Activated T-helper 1 cell treated with anti-CD3 and anti-CD28 coated beads, Interleukin-2, amount 50 U/mL, for 16 hours (primary cell): ENCODE data around the gene AKTIP.

Experiments
- DNase-seq, 2 donors: peaks; one replicate each; pipeline ENCODE4 v3.0.0-alpha.2; 2020; ENCODE audit warnings: low read depth in 1 of 2, low spot score in 1 of 2

Gene AKTIP

GRCh38 chr16:53482123-53482522, 20.9 kb downstream of the AKTIP start:
- no peak for DNase-seq

DNA sequence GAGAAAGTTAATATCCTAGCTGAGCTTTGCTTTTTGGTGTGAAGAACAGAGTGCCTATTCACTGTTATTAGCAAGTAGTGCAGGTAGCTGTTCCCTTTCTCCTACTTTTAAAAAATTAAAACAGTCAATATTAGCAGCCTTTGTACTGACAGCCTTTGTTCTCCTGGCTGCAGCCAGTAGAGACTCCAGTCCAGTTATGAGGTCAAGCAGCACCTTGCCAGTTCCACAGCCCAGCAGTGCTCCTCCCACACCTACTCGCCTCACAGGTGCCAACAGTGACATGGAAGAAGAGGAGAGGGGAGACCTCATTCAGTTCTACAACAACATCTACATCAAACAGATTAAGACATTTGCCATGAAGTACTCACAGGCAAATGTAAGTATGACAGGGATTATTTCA, 22.6 kb downstream of the AKTIP start:
- DNase-seq, result no peak

DNA sequence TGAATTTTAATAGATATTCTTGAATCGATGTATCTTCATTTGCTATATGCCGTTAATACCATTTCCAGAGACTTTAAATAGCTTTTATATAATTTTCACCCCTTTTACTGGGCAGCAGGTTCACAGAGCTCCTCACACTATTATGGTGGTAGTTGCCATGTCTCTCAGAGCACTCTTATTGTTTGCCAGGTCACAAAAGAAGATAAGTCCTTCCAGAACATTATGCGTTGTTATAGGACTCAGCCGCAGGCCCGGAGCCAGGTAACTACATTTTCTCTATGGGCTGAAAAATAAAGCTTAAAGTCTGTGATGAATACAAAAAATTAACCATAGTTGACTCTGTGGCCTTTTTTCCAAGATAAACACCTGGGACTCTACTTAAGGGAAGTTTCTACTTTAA, 24.0 kb downstream of the AKTIP start:
- no peak for DNase-seq

DNA sequence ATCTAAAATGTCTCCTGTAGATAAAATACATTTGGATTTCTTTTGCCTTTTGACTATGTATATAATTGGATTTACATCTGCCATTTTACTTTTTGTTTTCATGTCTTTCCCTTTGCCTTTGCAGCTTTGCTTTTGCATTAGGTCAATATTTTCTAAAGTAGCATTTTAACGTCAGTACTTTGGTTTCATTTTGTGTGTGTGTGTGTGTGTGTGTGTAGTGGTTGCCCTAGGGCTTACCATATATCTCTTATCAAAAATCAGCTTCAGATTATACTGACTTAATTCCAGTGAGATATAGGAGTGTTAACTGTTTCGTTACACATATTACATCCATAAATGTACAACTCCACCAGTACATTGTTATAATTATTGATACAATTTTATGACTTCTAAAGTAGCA, 26.1 kb downstream of the AKTIP start:
- DNase-seq, result no peak

DNA sequence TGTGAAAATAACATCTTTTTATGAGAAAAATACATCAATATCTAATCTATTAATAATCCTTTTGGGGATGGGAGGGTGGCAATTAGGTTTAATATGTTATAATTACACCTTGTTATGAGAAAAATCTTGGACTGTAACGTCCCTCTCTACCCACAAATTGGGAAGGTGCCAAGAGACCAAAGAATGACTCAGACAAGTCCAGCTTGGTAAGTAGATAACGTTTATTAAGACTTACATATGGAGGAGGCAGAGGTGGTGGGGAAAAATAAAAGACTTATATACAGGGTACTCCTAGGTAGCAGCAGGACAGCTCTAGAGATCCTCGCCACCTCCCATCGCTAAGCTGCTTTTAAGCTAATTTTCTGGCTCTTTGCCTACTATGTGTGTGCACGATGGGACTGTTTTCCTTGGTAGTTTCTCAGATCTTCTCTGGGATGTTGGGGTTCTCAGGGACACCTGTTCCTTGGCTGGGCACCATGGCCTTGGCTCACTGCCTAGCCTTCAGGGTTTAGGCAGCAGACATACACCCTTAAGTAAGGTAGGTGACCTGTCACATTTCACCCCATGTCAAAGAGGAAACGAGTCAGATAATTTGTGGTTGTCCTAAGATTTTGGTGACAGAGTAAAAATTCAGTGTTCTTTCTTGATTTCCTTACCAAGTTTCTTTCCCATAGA, 37.3 kb downstream of the AKTIP start:
- no peak for DNase-seq

GRCh38 chr16:53458635-53459034, 44.4 kb downstream of the AKTIP start:
- DNase-seq, result no peak

DNA sequence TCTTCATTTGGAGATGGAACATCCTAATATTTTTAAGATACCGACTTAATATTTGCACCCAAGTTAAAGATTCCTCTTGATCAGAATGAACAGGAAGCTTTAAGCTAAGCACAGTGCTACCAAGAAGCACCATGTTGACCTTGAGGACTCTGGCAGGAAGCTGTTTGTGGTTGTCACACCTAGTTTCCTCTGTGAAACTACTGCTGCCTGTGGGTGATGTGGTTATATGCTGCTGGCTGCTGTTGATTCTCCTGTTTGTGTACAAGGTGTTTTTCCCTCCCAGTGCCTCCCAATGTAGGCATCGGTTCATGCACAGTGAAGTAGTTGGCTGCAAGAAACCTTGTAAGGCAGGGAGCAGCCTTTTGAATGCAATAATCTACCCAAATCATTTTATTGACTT, 45.3 kb downstream of the AKTIP start:
- DNase-seq, result peak; percentile 32 to 56

GRCh38 chr16:53456625-53457024, 46.4 kb downstream of the AKTIP start:
- no peak for DNase-seq

- no peak for DNase-seq
Measured at GRCh38 chr16:53453928-53454327, 49.1 kb downstream of the AKTIP start.

GRCh38 chr16:53449816-53450517, 53.0 kb downstream of the AKTIP start:
- DNase-seq, result no peak

- no peak for DNase-seq
Measured at GRCh38 chr16:53446090-53446489, 56.9 kb downstream of the AKTIP start.

GRCh38 chr16:53445534-53445933, 57.5 kb downstream of the AKTIP start:
- no peak for DNase-seq
